Mammary epithelial cell (primary cell): ENCODE results near the gene BARHL2.

Source experiments
- CTCF ChIP-seq, 2 donors: IDR thresholded peaks in 1 of 2; conservative IDR thresholded peaks in 1 of 2; 2 replicates each; pipeline ENCODE4 v1.5.1; 2011 to 2012; ENCODE audit warnings: inconsistent platforms in 2 of 2, low read length in 2 of 2, mild to moderate bottlenecking in 2 of 2, control low read depth in 1 of 2, low read depth in 1 of 2; ENCODE audit not compliant: insufficient read depth in 1 of 2; ENCODE audit errors: extremely low read depth in 1 of 2
- EZH2 ChIP-seq: IDR thresholded peaks from 2 replicates; pipeline ENCODE4 v1.6.1; 2012; ENCODE audit warnings: low read length, inconsistent platforms, borderline replicate concordance

GRCh38 chr1:90745972-90746371, 28.9 kb upstream of the BARHL2 start:
- TF ChIP-seq CTCF (conservative IDR thresholded peaks at IDR 0.05 in 1 of 2, IDR thresholded peaks at IDR 0.05 in 1 of 2; ENCODE audit: extremely low read depth in 1 of 2, insufficient read depth in 1 of 2, low read depth in 1 of 2, low read length in 2 of 2) = no peak
- TF ChIP-seq EZH2 = no peak
